HG02981 (cell line): Measurements from ENCODE around the gene KIAA1217.
A peak's percentile ranks its signal among the peaks of the same experiment; 100 is the strongest.

ENCODE experiments used
- ATAC-seq: cut with Tn5 transposase; IDR thresholded peaks from one replicate; pipeline ENCODE4 v1.9.1; 2021; ENCODE audit warnings: mild to moderate bottlenecking, moderate library complexity; ENCODE audit not compliant: unreplicated experiment

The KIAA1217 gene

GRCh38 chr10:24485304-24485703 lies 276.4 kb downstream of the KIAA1217 start:
- ATAC-seq: no peak

- ATAC-seq: no peak
Measured at GRCh38 chr10:24488631-24489030, 279.7 kb downstream of the KIAA1217 start.

GRCh38 chr10:24493165-24493564 lies 284.2 kb downstream of the KIAA1217 start:
- no peak for ATAC-seq

- no peak for ATAC-seq
Measured at GRCh38 chr10:24494236-24494635, 285.3 kb downstream of the KIAA1217 start.

GRCh38 chr10:24494777-24495176 lies 285.8 kb downstream of the KIAA1217 start:
- no peak for ATAC-seq

GRCh38 chr10:24495666-24496460 lies 286.9 kb downstream of the KIAA1217 start:
- no peak for ATAC-seq

- ATAC-seq: no peak
Measured at GRCh38 chr10:24496906-24497305, 288.0 kb downstream of the KIAA1217 start.

- ATAC-seq: no peak
Measured at GRCh38 chr10:24501056-24501711, 292.2 kb downstream of the KIAA1217 start.

GRCh38 chr10:24502006-24502405 lies 293.1 kb downstream of the KIAA1217 start:
- ATAC-seq: no peak

- ATAC-seq: no peak
Measured at GRCh38 chr10:24502801-24503460, 294.0 kb downstream of the KIAA1217 start.

GRCh38 chr10:24503461-24504320 lies 294.8 kb downstream of the KIAA1217 start:
- peak; percentile 63 for ATAC-seq

GRCh38 chr10:24505759-24506158 lies 296.8 kb downstream of the KIAA1217 start:
- ATAC-seq: no peak

GRCh38 chr10:24513155-24513554 lies 304.2 kb downstream of the KIAA1217 start:
- no peak for ATAC-seq

- no peak for ATAC-seq
Measured at GRCh38 chr10:24515481-24515880, 306.5 kb downstream of the KIAA1217 start.

- no peak for ATAC-seq
Measured at GRCh38 chr10:24518411-24518810, 309.5 kb downstream of the KIAA1217 start.

- ATAC-seq: no peak
Measured at GRCh38 chr10:24518981-24519597, 310.2 kb downstream of the KIAA1217 start.

GRCh38 chr10:24519950-24520349 lies 311.0 kb downstream of the KIAA1217 start:
- ATAC-seq: no peak

GRCh38 chr10:24524314-24524713 lies 315.4 kb downstream of the KIAA1217 start:
- no peak for ATAC-seq

GRCh38 chr10:24526085-24526649 lies 317.2 kb downstream of the KIAA1217 start:
- ATAC-seq: no peak

- no peak for ATAC-seq
Measured at GRCh38 chr10:24528946-24529345, 320.0 kb downstream of the KIAA1217 start.
